HUES48 (cell line): Measurements from ENCODE around the gene FLYWCH2.
"Not testable (repeated sequence)": the region's sequence is repeated elsewhere in the genome, so short reads cannot be mapped to it uniquely, and the experiment has no call there.

Source experiments
- H3K27ac ChIP-seq: one replicate; pipeline ENCODE4 v1.7.0; 2013; ENCODE audit warnings: low read depth, low read length, inconsistent platforms
- H3K27me3 ChIP-seq: 2 replicates; pipeline ENCODE4 v1.6.1; 2013; ENCODE audit warnings: mild to moderate bottlenecking, low read length; ENCODE audit not compliant: control insufficient read depth, insufficient read depth
- H3K36me3 ChIP-seq: 2 replicates; pipeline ENCODE4 v1.6.1; 2013; ENCODE audit warnings: low read length; ENCODE audit not compliant: control insufficient read depth, insufficient read depth
- H3K4me1 ChIP-seq: 2 replicates; pipeline ENCODE4 v1.6.1; 2013; ENCODE audit warnings: mild to moderate bottlenecking, low read length; ENCODE audit not compliant: control insufficient read depth, insufficient read depth
- H3K4me3 ChIP-seq: 2 replicates; pipeline ENCODE4 v1.5.1; 2013; ENCODE audit warnings: mild to moderate bottlenecking, low read depth, low read length
- H3K9ac ChIP-seq: 2 replicates; pipeline ENCODE4 v1.6.1; 2013; ENCODE audit warnings: mild to moderate bottlenecking, low read depth, low read length, moderate library complexity
- H3K9me3 ChIP-seq: 2 replicates; pipeline ENCODE4 v1.6.1; 2013; ENCODE audit warnings: low read length; ENCODE audit not compliant: control insufficient read depth, insufficient read depth

Gene FLYWCH2

DNA sequence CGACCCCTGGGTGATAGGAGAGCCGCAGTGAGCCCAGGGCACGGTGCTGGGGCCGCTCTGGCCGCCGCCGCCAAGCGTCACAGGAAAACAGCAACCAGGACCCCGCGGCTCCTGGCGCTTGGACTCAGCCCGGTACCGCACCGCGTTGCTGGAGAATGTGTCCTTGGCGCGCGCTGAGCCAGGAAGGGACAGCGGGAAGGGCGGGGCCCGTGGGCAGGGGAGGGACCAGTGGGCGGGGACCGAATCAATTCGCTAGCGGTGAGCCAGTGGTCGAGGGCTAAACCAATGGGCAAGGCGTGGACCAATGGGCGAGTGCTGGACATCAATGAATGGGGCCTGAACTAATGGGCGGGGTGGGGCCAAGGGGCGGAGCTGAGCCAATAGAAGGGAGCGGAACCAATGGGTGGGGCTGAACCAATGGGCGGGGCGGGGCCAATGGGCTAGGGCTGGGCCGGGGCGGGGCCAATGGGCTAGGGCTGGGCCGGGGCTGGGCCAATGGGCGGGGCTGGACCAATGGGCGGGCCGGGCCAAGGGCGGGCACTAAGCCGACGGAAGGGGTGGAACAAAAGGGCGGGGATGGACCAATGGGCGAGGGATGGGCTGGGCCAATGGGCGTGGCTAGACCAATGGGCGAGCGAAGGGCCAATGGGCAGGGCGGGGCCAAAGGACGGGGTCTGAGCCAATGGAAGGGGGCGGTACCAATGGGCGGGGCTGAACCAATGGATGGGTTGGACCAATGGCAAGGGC lies 22.4 kb downstream of the FLYWCH2 start:
- peak overlapping the region; percentile 86 for H3K27ac ChIP-seq
- peaks cover 6% of the 10 kb centered on the region; the same call in 1 of the 2 replicates for H3K4me1 ChIP-seq
- peak overlapping the region; percentile 73 for H3K9ac ChIP-seq
- no peaks in the 10 kb centered on the region for H3K9me3 ChIP-seq
- no peaks in the 10 kb centered on the region for H3K36me3 ChIP-seq
- H3K4me3 ChIP-seq = peak overlapping the region; percentile 98
- no peaks in the 10 kb centered on the region for H3K27me3 ChIP-seq

DNA sequence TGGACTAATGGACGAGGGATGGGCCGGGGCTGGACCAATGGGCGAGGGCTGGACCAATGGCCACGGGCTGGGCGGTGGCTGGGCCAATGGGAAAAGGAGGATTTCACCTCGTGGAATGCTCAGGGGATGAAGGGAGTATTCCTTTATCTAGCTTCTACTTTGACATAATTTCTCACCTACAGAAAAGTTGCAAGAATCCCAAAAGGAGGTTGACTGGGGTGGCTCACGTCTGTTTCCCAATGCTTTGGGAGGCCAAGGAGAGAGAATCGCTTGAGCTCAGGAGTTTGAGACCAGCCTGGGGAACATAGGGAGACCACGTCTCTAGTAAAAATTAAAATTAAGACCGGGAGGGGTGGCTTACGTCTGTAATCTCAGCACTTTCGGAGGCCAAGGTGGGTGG lies 23.0 kb downstream of the FLYWCH2 start:
- H3K4me3 ChIP-seq = 0 out of 2 replicates have a peak overlapping the region, but pooled peaks have one; percentile 34

DNA sequence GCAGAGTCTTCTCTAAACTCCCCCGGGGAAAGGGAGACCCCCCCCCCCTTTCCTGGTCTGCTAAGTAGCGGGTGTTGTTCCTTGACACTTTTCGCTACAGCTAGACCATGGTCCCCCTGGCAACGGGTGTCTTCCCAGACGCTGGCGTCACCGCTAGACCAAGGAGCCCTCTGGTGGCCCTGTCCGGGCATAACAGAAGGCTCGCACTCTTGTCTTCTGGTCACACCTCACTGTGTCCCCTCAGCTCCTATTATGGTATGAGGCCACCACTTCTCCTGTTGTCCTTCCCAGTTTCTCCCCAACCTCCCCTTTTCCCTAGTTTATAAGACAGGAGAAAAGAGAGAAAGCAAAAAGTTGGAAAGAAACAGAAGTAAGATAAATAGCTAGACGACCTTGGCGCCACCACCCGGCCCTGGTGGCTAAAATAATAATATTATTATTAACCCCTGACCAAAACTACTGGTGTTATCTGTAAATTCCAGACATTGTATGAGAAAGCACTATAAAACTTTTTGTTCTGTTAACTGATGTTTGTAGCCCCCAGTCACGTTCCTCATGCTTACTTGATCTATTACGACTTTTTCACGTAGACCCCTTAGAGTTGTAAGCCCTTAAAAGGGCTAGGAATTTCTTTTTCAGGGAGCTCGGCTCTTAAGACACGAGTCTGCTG lies 24.2 kb downstream of the FLYWCH2 start:
- not testable (repeated sequence) for H3K9me3 ChIP-seq, H3K36me3 ChIP-seq, H3K9ac ChIP-seq, H3K27ac ChIP-seq, H3K4me3 ChIP-seq, H3K4me1 ChIP-seq, H3K27me3 ChIP-seq

More for the DNA sequence above, 23.0 kb downstream of the FLYWCH2 start:
- no peaks in the 10 kb centered on the region for H3K9me3 ChIP-seq
- no peaks in the 10 kb centered on the region for H3K36me3 ChIP-seq
- H3K27ac ChIP-seq = no peak overlapping the region
- H3K4me1 ChIP-seq = peaks cover 6% of the 10 kb centered on the region; the same call in 1 of the 2 replicates
- H3K27me3 ChIP-seq = no peaks in the 10 kb centered on the region
- H3K9ac ChIP-seq = no peak overlapping the region

DNA sequence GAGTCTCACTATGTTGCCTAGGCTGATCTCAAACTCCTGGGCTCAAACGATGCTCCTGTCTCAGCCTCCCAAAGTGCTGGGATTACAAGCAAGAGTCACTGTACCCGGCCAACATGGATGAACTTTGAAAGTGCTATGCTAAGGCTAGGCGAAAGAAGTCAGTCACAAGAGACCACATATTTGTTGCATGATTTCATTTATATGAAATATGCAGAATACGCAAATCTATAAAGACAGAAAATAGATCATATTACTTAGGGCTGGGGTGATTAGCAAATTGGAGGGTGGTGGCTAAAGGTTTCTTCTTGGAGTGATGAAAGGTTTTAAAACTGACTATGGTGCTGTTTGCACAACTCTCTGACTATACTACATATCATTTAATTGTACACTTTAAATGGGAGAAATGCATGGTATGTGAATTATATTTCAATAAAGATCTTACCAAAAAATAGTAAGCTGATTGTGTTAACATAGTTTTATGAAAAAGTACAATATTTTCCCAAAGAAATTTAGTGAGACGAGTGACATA lies 27.5 kb downstream of the FLYWCH2 start:
- Histone ChIP-seq H3K27me3 (peaks cover 9% of the 10 kb centered on the region), H3K36me3 (0 out of 2 replicates have a peak, but pooled peaks cover 2% of the 10 kb centered on the region), H3K4me3 (no peak overlapping the region), H3K27ac (no peak overlapping the region), H3K9ac (no peak overlapping the region), H3K4me1 (peaks cover 9% of the 10 kb centered on the region; the same call in 1 of the 2 replicates), H3K9me3 (no peaks in the 10 kb centered on the region)

DNA sequence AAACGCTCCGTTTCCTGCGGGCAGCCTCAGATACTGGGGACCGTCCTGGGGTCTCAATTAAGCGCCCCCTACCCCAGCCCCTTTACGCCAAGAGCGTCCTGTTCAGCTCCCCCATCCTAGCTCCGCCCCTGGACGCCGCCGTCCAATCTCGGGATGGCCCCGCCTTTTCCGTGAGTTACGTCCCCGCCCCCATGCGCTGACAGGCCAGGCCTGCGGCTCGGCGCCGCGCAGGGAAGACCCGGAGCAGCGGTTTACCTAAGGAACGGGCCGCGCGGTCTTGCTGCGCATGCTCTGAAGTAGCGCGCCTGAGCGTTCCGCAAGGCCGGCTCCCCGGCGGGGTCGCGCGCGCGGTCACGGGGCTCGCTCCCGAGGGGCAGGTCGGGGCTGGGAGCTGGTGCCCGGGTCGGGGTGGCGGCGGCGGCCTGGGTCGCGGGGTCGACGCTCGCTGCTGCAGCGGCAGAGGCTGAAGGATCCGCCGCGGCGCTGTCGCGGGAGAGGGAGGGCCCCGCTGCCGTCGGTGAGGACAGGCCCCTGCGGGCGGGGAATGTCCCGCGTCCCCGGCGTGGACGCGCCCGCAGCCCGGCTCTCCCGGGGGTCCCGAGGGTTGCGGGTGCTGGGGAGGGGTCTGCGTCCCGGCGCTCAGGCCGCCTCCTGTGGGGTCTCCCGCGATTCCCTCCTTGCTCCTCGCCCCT lies 28.8 kb downstream of the FLYWCH2 start, which contains the start of gene FLYWCH1:
Gene FLYWCH1, plus strand, starts transcription at position 294 of the 692 bp plus-strand sequence. CDS start 17,755 bp downstream, outside the sequence.
- Histone ChIP-seq H3K9me3 (no peaks in the 10 kb centered on the region), H3K27me3 (peaks cover 9% of the 10 kb centered on the region), H3K4me3 (peak within 1 kb of the TSS; percentile 63), H3K9ac (peak within 1 kb of the TSS; percentile 30; the same call in 1 of the 2 replicates), H3K4me1 (peaks cover 7% of the 10 kb centered on the region; the same call in 1 of the 2 replicates), H3K36me3 (0 out of 2 replicates have a peak, but pooled peaks cover 2% of the 10 kb centered on the region), H3K27ac (no peak within 1 kb of the TSS)

DNA sequence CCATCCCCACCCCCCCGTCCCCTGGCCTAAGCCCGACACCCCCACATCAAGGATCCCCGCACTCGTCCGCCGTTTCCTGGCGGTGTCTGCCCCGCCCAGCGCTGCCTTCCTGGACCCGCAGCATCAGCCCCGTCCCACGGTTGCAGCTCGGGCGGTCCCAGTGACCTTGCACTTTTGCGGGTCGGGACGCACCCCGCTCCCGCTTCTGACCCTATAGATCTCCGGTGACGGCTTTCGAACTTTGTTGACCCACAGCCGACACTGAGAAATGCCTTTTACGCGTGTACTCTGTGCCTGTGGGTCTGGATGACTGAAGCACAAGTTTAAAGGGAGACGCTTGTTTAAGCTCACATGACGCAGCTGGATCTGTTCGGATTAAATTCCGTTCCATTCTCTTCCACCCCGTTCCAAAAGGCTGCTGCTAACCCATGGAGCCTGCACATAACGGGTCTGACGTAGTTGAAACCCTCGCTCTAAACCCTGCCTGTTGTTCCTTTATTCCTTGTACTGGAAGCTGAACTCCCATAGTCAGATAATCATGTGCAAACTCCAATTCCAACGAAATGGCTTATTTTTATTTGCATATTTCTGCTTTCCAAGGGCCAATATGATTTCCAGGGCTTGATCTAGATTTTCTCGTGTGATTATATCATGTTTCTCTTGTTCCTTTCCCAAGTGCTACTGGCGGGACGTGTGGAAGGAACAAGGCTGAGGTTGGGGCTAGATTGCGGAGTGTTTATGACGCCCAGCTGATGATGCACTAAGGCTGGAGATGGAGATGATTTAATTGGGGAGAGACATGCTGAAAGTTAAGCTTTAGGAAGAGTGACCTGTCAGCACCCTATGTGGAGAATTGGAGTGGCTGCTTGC lies 29.6 kb downstream of the FLYWCH2 start:
- Histone ChIP-seq H3K9ac (peak overlapping the region; percentile 30; the same call in 1 of the 2 replicates), H3K27me3 (peaks cover 9% of the 10 kb centered on the region), H3K4me3 (peak overlapping the region; percentile 63), H3K9me3 (no peaks in the 10 kb centered on the region), H3K4me1 (peaks cover 7% of the 10 kb centered on the region; the same call in 1 of the 2 replicates), H3K36me3 (0 out of 2 replicates have a peak, but pooled peaks cover 2% of the 10 kb centered on the region), H3K27ac (no peak overlapping the region)

DNA sequence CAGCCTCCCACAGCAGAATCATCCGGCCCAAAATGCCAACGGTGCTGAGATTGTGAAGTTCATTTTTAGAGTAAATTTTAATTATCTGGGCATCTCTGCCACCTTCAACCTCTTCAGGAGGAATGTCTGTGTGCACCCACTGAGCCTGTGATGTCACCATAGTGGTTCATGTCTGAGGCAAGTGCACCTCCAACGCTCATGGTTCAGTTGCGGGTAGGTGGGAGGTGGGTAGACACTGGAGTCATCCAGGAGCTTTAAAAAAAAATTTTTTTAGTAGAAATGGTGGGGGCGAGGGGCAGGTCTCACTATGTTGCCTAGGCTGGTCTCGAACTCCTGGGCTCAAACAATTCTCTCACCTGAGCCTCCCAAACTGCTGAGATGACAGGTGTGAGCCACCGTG lies 30.6 kb downstream of the FLYWCH2 start:
- Histone ChIP-seq H3K9me3 (no peaks in the 10 kb centered on the region), H3K27me3 (peaks cover 9% of the 10 kb centered on the region), H3K4me1 (peaks cover 7% of the 10 kb centered on the region; the same call in 1 of the 2 replicates), H3K27ac (no peak overlapping the region), H3K9ac (no peak overlapping the region), H3K4me3 (no peak overlapping the region), H3K36me3 (0 out of 2 replicates have a peak, but pooled peaks cover 2% of the 10 kb centered on the region)

DNA sequence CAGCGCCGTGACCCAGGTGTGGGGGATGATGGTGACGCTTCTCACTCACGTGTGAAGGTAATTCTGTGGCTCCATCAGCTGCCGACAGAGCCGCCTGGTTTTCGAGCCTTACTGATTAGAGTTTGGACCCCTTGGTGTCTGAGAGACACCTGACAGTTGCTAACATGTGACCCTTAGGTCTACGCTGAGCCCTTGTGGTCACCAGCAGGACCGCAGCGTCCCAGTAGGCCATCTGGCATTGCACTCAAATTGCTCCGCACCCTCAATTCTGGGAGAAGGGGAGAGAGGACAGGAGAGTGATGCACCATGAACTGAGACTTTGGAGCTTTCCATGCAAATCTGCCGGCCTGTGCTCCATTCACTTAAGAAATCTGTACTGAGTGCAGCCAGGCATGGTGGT lies 31.2 kb downstream of the FLYWCH2 start:
- Histone ChIP-seq H3K4me1 (peaks cover 7% of the 10 kb centered on the region; the same call in 1 of the 2 replicates), H3K4me3 (no peak overlapping the region), H3K9ac (no peak overlapping the region), H3K36me3 (0 out of 2 replicates have a peak, but pooled peaks cover 2% of the 10 kb centered on the region), H3K9me3 (no peaks in the 10 kb centered on the region), H3K27ac (no peak overlapping the region), H3K27me3 (peaks cover 9% of the 10 kb centered on the region)

DNA sequence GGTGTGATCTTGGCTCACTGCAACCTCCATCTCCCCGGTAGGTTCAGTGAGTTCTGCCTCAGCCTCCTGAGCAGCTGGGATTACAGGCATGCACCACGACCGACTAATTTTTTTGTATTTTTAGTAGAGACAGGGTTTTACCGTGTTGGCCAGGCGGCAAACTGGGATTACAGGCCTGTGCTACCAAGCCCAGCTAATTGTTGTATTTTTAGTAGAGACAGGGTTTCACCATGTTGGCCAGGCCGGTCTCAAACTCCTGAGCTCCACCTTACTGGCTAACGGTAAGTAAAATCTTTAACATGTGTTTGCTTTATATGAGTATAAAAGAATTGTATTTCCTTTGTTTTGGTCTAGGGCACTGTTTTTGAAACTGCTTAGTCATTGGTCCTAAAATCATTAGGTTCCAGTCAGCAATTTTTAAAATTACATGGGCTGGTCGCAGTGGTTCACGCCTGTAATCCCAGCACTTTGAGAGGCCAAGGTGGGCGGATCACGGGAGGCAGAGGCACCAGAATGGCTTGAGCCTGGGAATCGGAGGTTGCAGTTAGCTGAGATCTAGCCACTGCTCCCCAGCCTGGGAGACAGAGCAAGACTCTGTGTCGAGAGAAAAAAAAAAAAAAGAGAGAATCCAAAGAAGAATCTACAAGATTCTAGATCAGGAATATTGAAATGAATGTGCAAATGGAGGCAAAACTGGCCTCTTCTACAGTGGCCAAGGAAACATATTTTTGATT lies 32.3 kb downstream of the FLYWCH2 start:
- H3K36me3 ChIP-seq = 0 out of 2 replicates have a peak, but pooled peaks cover 2% of the 10 kb centered on the region
- no peaks in the 10 kb centered on the region for H3K9me3 ChIP-seq
- H3K4me1 ChIP-seq = peaks cover 7% of the 10 kb centered on the region; the same call in 1 of the 2 replicates
- H3K9ac ChIP-seq = no peak overlapping the region
- peaks cover 9% of the 10 kb centered on the region for H3K27me3 ChIP-seq
- no peak overlapping the region for H3K27ac ChIP-seq
- H3K4me3 ChIP-seq = no peak overlapping the region
